ENCODE measurements around the gene COPS6.

Gene COPS6

DNA sequence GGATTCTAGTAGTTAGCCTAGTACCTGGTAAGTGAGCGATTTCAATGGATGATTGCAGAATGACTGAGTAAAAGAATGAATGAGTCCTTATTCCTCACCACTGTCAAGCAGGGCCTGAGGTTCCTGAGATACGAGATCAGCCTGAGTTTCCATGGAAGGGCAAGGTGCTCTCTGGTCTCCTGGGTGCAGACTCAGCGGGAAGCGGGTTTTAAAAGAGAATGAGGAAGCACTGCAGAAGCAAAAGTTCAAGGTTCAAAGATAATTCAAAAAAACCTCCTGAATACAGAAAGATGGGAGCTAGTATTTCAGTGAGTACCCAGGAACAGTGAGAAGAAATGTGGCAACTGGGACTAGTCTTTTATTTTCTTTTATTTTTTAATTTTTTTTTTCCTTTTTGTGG, 11.6 kb upstream of the COPS6 start:
- DNase-seq (ENCODE audit: extremely low spot score, insufficient read length, low read depth) (no peak), FAIRE-seq (no peak)

DNA sequence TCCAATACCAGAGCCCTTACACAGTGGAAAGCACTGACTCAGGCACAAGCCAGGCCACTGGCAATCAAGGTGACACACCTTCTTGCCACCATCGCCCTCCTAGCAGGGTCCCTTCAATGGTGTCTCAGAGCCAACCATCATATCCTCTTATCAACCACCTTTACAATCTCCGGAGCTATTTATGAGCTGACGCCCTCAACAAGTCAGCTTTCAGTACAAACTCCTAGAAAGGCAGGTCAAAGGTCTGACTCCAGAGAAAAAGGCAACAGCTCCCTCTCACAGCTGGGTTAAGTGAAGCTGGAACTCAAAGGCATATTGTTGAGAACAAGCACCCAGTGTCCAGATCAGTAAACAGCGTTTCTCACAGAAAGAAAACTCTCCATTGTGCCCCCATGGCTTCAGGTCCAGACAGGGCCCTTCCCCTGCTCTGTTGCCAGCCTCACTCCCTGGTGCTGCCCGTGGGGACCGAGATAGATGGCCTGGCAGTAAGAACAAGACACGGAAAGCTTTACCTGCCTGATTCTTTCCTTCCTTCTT, 9.7 kb upstream of the COPS6 start:
- DNase-seq (ENCODE audit: extremely low spot score, insufficient read length, low read depth), result no peak
- FAIRE-seq, result no peak

DNA sequence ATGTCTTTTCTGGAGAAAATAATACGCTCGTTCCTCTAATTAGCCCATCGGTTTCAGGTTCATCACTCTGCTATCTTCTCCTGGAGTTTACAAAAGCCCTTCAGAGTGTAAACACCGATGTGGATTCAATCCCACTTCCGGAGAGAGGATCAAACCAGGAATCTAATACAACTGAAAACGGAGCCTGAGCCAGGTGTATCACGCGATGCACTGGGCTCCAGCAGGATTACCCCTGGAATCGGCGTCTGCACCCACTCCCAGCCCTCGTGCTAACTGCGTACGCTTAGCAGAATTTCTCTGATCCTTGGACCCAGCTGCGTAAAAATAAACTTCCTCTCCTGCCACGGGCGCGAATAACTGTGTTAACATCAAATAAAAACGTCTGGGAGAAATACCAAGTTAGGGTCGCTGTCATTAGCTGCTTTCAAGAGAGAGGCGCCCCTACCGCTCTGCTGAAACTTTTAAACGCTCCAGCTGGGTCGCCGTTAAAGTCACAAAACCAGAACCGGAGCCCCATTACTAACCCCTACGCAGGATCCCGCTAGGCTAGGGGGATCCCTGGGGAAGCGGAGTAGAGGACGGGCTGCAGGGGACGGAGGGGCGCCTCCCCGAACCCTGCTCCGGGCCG, 7.7 kb upstream of the COPS6 start:
- FAIRE-seq (peak; percentile 5), DNase-seq (ENCODE audit: extremely low spot score, insufficient read length, low read depth) (no peak)

DNA sequence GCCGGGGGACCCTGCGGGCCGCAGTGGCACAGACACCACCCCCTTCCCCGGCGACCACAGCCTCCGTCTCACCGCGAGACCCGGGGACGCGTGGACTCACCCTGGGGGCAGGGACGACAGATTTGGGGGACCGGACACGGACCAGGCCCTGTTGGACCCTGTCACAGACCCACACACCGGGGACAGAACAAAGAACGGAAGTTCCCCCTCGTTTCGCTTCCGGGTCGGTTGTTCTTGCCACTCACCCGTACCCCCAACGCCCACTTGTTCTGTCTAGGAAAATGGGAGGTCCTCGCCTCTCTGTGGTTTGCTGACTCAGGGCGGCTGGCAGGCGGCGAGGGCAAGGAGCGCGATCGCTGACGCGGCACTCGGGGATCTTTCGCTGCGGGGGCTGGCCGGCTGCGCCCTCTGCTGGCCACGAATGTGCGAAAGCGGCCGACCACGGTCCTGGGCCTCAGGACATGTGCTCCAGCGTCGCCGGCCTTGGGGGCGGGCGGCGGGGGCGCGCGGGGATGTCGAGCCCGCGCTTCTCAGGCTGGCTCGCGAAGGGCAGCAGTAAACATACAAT, 7.2 kb upstream of the COPS6 start, which contains the start of gene ZNF3:
TSS of gene ZNF3 (minus strand) at position 189 of the 568 bp plus-strand sequence. CDS start 4,366 bp downstream, outside the sequence.
- DNase-seq (ENCODE audit: extremely low spot score, insufficient read length, low read depth), result peak; percentile 85
- FAIRE-seq, result peak; percentile 99

DNA sequence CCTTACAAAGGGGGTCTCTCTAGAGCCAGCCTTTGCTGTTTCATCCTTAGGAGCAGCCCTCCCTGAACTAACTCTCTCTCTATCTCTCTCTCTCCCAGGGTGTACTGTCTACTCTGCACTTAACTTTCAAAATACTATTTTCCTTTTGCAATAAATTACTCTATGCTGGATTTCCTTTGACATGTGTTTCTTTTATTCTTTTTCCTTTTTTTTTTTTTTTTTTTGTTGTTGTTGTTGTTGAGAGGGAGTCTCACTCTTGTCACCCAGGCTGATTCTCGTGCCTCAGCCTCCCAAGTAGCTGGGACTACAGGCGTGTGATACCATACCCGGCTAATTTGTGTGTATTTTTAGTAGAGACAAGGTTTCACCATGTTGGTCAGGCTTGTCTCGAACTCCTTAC, 5.8 kb upstream of the COPS6 start:
- DNase-seq (ENCODE audit: extremely low spot score, insufficient read length, low read depth), result no peak
- FAIRE-seq, result no peak

DNA sequence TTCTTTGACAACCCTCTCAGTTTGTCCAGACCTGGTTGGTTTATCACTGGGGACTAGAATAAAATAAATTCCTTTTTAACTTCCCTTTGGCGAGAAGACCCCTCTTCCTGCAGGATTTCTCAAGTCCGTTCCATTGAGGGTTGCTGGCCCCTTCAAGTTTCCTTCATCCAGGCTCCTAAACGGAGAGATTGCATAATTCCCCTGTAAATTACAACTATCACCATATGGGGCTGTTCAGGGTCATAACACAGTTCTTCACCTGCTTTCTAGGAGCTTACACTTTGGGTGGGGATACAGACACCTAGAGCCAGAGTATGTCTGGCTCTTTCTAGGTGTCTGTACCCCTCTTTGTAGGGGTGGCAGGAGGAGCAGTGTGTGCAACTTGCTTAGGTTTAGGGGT, 3.3 kb upstream of the COPS6 start:
- FAIRE-seq, result no peak

DNA sequence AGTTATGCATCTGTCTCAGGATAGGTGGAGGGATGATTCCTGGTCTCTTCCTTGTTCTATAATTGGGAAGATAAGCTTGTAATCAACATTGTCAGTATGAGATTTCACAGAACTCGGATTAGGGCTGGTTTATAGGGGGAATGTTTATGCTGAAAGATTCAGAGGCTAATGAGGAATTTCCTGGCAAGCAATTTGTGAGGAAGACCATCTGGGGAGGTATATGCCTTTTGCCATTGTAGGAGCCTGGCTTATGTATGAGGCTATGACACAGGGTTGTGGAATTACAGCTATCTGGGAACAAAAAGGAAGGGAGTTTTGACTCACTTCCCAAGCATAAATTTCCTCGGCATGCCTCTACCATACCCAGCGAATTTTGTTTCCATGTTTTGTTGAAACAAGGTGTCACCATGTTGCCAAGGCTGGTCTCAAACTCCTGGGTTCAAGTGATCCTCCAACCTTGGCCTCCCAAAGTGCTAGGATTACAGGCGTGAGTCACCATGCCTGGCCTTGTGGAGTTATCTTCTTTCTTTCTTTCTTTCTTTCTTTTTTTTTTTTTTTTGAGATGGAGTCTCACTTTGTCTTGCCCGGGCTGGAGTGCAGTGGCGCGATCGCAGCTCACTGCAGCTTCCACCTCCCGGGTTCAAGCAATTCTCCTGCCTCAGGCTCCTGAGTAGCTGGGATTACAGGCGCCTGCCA, 1.6 kb upstream of the COPS6 start:
- DNase-seq (ENCODE audit: extremely low spot score, insufficient read length, low read depth) (no peak), FAIRE-seq (no peak)

More for the DNA sequence above, 3.3 kb upstream of the COPS6 start:
- no peak for DNase-seq (ENCODE audit: extremely low spot score, insufficient read length, low read depth)

DNA sequence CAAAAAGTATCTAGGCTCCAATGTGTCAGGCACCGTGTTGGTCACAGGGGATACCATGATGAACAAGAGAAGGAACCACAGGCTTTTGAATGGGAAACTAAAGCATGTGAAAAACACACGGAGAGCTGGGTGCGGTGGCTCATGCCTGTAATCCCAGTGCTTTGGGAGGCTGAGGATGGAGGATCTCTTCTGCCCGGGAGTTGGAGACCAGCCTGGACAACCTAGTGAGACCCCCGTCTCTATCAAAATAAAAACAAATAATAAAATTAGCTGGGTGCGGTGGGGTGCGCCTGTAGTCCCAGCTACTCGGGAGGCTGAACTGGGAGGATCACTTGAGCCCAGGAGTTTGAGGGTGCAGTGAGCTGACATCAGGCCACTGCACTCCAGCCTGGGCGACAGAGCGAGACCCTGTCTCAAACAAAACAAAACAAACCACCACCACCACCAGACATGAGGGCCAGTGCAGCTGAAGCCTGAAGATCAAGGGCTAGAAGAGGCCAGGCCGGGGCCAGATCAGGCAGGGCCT, 611 bp upstream of the COPS6 start:
- FAIRE-seq, result no peak

DNA sequence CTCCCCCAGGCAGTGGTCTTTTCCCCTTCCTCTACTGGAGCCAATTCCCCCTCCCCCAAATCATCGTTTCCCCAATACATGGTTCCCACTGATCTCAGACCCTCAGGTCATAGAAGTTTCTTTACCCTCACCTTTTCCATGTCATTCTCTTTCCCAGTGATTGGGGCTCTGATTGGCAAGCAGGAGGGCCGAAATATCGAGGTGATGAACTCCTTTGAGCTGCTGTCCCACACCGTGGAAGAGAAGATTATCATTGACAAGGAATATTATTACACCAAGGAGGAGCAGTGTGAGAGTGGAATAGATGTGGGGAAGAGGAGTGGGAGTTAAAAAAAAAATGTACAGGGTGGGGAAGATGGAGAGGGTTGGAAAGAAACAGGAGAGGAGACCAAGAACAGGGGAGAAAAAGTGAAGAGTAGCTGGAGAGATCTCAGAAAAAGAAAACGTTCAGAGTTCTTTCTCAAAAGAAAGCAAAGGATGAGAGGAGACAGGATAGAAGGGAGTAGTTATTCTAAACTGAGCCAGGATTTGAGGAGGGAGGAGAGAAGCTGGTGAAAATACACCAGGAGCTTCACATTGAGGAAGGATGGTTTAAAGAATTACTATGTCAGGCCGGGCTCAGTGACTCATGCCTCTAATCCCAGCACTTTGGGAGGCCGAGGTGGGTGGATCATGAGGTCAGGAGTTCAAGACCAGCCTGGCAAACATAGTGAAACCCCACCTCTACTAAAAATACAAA, 858 bp downstream of the COPS6 start:
- FAIRE-seq, result no peak
- no peak for DNase-seq (ENCODE audit: extremely low spot score, insufficient read length, low read depth)

More for the DNA sequence above, 611 bp upstream of the COPS6 start:
- DNase-seq (ENCODE audit: extremely low spot score, insufficient read length, low read depth), result no peak

DNA sequence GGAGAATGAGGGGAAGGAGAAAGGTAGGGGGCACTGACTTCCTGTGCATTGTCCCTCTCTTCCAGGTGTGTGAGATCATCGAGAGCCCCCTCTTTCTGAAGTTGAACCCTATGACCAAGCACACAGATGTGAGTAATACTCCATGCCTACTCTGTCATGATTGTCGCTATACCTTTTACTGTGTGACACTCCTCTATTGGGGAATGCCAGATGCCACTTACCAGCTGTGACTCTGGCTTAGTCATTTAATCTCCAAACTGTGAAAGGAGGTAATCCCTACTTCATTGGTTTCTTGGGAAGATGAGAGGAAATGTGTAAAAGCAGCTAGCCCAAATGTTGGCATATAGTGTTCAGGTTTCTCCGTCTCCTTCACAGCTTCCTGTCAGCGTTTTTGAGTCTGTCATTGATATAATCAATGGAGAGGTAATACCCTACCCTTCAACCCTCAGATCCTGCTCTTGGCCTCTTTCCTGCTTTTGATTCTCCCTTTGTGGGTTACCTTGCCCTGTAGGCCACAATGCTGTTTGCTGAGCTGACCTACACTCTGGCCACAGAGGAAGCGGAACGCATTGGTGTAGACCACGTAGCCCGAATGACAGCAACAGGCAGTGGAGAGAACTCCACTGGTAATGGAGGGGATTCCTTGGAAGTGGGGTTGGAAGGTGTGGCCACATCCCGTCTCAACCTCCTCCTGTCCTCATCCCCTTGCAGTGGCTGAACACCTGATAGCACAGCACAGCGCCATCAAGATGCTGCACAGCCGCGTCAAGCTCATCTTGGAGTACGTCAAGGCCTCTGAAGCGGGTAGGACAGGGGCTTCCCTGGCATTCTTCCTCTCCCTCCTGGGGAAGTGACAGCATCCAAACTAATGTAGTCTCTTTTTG, 2.0 kb downstream of the COPS6 start:
- FAIRE-seq, result no peak

DNA sequence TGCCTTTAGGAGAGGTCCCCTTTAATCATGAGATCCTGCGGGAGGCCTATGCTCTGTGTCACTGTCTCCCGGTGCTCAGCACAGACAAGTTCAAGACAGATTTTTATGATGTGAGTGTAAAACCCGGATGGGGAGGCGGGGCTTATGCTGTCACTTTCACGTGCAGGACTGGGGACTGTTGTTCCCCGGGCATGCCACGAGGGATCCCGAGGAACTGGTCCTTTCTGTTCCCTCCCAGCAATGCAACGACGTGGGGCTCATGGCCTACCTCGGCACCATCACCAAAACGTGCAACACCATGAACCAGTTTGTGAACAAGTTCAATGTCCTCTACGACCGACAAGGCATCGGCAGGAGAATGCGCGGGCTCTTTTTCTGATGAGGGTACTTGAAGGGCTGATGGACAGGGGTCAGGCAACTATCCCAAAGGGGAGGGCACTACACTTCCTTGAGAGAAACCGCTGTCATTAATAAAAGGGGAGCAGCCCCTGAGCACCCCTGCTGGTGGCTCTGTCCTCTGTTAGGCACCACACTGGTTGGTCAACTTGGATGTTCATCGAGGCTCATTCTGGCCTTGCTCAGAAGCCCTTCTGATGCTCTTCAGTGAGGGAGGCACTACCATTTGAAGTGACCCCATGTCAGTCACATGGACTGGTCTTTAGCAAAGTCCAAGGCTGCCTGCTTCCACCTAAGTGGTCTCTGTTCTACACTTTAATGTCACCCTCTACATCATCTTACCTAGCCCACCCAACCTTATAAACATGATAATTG, 2.8 kb downstream of the COPS6 start:
- no peak for FAIRE-seq
- no peak for DNase-seq (ENCODE audit: extremely low spot score, insufficient read length, low read depth)

More for the DNA sequence above, 2.0 kb downstream of the COPS6 start:
- no peak for DNase-seq (ENCODE audit: extremely low spot score, insufficient read length, low read depth)

DNA sequence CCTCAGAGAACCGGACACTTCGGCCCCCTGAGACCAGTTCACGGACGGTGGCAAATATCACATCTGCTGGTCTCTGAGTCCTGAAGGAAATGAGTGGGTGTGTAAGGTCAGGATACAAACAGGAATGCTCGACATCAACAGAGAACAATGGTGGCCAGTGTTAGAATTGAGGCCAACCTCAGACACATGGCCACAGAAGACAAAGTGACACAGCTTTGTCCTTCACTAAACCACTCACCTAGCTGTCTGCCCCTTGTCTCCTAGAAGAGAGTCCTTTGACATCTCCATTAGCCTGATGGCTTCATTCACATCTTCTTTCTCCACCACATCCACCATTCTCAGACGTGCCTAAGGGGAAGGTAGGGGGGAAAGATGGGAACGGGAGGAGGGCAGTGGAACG, 4.3 kb downstream of the COPS6 start:
- DNase-seq (ENCODE audit: extremely low spot score, insufficient read length, low read depth), result no peak
- FAIRE-seq, result no peak

DNA sequence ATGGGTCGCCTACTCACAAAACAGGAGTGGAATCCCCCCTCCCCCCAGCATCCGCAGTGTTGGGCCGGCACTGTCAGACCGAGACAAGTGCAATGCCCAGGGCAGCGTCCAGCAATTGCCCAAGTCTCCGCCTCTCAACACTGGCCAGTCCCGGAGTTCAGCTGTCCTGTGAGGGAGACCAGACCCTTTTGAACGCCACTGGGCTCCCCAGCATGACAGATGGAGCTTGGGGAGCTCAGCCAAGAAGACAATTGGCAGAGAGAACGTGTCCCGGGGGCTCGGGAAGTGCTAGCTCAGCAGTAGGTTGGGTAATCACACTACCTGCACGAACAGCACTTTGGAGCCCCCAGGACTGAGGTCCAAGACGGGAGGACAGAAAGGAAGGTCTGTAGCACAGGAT, 4.7 kb downstream of the COPS6 start:
- DNase-seq (ENCODE audit: extremely low spot score, insufficient read length, low read depth) (no peak), FAIRE-seq (no peak)

DNA sequence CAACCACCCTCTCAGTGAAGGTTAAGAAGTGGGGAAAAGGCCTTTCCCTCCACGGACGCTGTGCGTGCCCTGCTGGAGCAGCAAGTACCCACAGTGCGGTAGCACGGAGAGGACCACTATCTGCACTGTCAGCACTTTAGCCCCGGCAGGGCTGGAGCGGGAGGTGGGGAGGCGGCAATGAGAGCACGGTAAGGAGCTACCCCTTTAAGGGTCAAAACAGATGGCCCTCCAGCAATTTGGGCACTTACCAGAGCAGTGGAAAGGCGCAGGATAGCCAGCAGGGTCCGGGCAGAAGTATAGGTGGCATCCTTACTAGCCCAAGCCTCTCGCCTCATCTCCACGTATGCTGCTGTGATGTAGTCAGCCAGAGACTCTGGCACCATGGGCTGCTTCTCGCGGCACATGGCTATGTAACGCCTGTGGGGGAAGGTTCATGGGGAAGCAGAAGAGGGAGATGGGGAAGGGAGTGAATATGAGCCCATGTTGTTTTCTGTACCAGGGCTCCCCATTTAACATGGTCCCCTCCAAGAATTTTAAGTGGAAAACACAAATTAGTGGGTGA, 5.2 kb downstream of the COPS6 start:
- no peak for FAIRE-seq
- no peak for DNase-seq (ENCODE audit: extremely low spot score, insufficient read length, low read depth)

DNA sequence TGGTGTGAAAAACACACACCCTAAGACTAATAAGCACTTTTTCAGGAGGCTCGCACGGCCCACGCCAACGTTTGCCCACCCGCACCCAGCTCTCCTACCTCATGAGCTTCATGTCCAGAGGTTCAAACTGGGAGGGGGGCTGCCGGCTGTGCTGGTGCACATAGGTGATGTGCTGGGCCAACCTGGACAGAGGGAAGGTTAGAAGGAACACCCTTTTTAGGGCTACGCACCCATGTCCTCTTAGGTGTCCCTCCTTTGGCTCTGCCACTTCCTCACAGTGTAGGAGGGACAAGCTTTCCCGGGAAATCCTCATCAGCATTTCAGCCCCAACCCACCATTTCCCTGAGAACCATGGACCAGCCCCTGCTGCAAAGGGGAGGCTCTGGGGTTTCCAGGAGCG, 6.5 kb downstream of the COPS6 start:
- FAIRE-seq (no peak), DNase-seq (ENCODE audit: extremely low spot score, insufficient read length, low read depth) (no peak)

DNA sequence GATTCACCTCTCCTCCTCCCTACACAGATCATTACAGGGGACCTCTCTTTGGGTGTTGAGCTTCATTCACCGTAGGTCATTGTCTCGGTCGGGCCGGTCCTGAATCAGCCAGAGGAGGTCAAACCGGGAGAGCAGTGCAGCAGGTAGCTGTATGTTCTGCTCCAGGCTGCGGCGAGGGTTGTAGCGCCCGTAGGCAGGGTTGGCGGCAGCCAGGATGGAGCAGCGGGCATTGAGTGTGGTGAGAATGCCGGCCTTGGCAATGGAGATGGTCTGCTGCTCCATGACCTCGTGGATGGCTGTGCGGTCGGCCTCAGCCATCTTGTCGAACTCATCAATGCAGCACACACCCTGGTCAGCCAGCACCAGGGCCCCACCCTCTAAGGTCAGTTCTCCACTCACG, 6.9 kb downstream of the COPS6 start:
- FAIRE-seq (no peak), DNase-seq (ENCODE audit: extremely low spot score, insufficient read length, low read depth) (no peak)

DNA sequence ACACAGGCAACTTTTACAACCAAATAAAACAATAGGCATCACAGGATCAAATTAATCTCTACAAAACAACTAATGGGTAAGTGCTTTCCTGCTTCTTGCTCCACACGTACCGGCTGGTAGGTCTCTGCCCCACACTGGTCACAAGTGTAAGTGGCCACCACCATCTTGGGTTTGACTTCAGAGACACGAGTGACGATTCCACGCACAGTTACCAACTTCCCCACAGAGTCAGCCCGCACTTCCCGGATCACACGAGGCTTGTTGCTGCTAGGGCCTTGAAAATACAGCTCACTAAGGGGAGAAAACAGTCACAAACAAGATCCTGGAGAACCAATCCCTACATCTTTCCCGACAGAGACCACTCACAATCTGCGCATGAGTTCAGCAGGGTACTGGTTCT, 10.1 kb downstream of the COPS6 start:
- DNase-seq (ENCODE audit: extremely low spot score, insufficient read length, low read depth) (no peak), FAIRE-seq (no peak)

DNA sequence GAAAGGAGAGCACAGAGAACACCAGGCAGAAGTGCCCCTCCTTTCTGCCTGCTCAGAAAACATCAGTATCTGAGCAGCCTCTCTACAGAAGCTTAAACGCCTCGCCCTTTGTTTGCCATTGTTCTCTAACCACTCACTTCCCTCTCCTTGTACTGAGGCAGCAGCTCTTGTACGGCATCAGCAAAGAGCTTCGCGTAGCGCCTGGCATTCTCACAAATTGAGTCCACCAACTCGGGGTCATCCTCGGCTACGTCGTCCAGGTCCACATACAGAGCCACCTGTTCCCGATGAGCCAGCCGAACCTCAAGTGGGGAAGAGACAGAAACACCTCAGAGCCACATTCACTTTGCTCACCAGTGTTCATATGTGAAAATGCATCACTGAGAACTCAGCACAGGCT, 10.7 kb downstream of the COPS6 start:
- DNase-seq (ENCODE audit: extremely low spot score, insufficient read length, low read depth) (no peak), FAIRE-seq (no peak)
